ENCODE results near the gene SYNE4. TPM values are rescaled to one million over a fixed set of nuclear protein-coding genes. Genes with fewer than 3 reads are reported as not detected.

SYNE4 gene
- total RNA-seq, 1 donor from 2014 or later: 2.0 TPM

GRCh38 chr19:36030264-36031148, 21.9 kb upstream of the SYNE4 start:
- no peak for DNase-seq
- Mint-ChIP-seq H3K36me3 (ENCODE audit: unreplicated experiment) (no peaks in the 10 kb centered on the region), H3K27ac (ENCODE audit: unreplicated experiment) (no peak overlapping the region), H3K4me3 (ENCODE audit: unreplicated experiment) (peak overlapping the region; percentile 14), H3K9me3 (ENCODE audit: unreplicated experiment) (peaks cover 5% of the 10 kb centered on the region), H3K4me1 (ENCODE audit: low read depth, unreplicated experiment) (peaks cover 3% of the 10 kb centered on the region), H3K27me3 (ENCODE audit: unreplicated experiment) (peaks cover 12% of the 10 kb centered on the region)
- TF ChIP-seq CTCF (IDR thresholded peaks at IDR 0.05; ENCODE audit: partially characterized antibody, unreplicated experiment): no peak

- Mint-ChIP-seq H3K9me3 (ENCODE audit: unreplicated experiment) (peaks cover 2% of the 10 kb centered on the region), H3K4me1 (ENCODE audit: low read depth, unreplicated experiment) (peaks cover 3% of the 10 kb centered on the region), H3K36me3 (ENCODE audit: unreplicated experiment) (peaks cover 4% of the 10 kb centered on the region), H3K27me3 (ENCODE audit: unreplicated experiment) (peaks cover 11% of the 10 kb centered on the region), H3K27ac (ENCODE audit: unreplicated experiment) (no peak overlapping the region), H3K4me3 (ENCODE audit: unreplicated experiment) (no peak overlapping the region)
- DNase-seq: no peak
- TF ChIP-seq CTCF (IDR thresholded peaks at IDR 0.05; ENCODE audit: partially characterized antibody, unreplicated experiment): no peak
These were observed 19.9 kb upstream of the SYNE4 start for GRCh38 chr19:36028313-36029041.

GRCh38 chr19:36027696-36028095, 19.1 kb upstream of the SYNE4 start:
- H3K4me1 Mint-ChIP-seq (ENCODE audit: low read depth, unreplicated experiment): peaks cover 3% of the 10 kb centered on the region
- TF ChIP-seq CTCF (IDR thresholded peaks at IDR 0.05; ENCODE audit: partially characterized antibody, unreplicated experiment): no peak

GRCh38 chr19:36026091-36026876, 17.7 kb upstream of the SYNE4 start:
- no peak overlapping the region for H3K4me3 Mint-ChIP-seq (ENCODE audit: unreplicated experiment)
- no peak overlapping the region for H3K27ac Mint-ChIP-seq (ENCODE audit: unreplicated experiment)
- no peaks in the 10 kb centered on the region for H3K9me3 Mint-ChIP-seq (ENCODE audit: unreplicated experiment)
- H3K27me3 Mint-ChIP-seq (ENCODE audit: unreplicated experiment): peaks cover 13% of the 10 kb centered on the region
- peaks cover 7% of the 10 kb centered on the region for H3K36me3 Mint-ChIP-seq (ENCODE audit: unreplicated experiment)
- TF ChIP-seq CTCF (IDR thresholded peaks at IDR 0.05; ENCODE audit: partially characterized antibody, unreplicated experiment): no peak
- H3K4me1 Mint-ChIP-seq (ENCODE audit: low read depth, unreplicated experiment): peaks cover under 1% of the 10 kb centered on the region
- DNase-seq: no peak

More at GRCh38 chr19:36027696-36028095, 19.1 kb upstream of the SYNE4 start:
- Mint-ChIP-seq H3K27me3 (ENCODE audit: unreplicated experiment) (peaks cover 14% of the 10 kb centered on the region), H3K9me3 (ENCODE audit: unreplicated experiment) (no peaks in the 10 kb centered on the region), H3K36me3 (ENCODE audit: unreplicated experiment) (peaks cover 7% of the 10 kb centered on the region), H3K4me3 (ENCODE audit: unreplicated experiment) (no peak overlapping the region), H3K27ac (ENCODE audit: unreplicated experiment) (no peak overlapping the region)
- DNase-seq: no peak

Measured in glutamatergic neuron (in vitro differentiated cells).